Gastroesophageal sphincter (tissue), 4 donors: ENCODE results near the gene AUTS2. TPM values are rescaled to one million over a fixed set of nuclear protein-coding genes. Genes with fewer than 3 reads are reported as not detected.

Experiments
- ATAC-seq: fragments of 150-250 bp; one replicate; pipeline ENCODE4 v1.9.1; 2016; ENCODE audit warnings: mild to moderate bottlenecking, moderate library complexity
- H3K27ac ChIP-seq, 4 donors: fragments of 200-600 bp; sonication (generic) in 3 of 4; 1 replicate in 3 of 4; 2 replicates in 1 of 4; pipeline ENCODE4 v1.5.1; 2016 to 2019
- H3K27me3 ChIP-seq: fragments of 200-600 bp; sonication (generic); one replicate; pipeline ENCODE4 v1.5.1; 2019
- H3K36me3 ChIP-seq, 2 donors: fragments of 200-600 bp; sonication (generic); one replicate each; pipeline ENCODE4 v1.5.1; 2019; ENCODE audit warnings: control low read depth in 1 of 2
- H3K4me1 ChIP-seq, 3 donors: fragments of 200-600 bp; sonication (generic); 1 replicate in 2 of 3; 2 replicates in 1 of 3; pipeline ENCODE4 v1.5.1; 2016 to 2019; ENCODE audit warnings: control low read depth in 2 of 3
- H3K4me3 ChIP-seq, 2 donors: fragments of 200-600 bp; sonication (generic); one replicate each; pipeline ENCODE4 v1.5.1; 2019; ENCODE audit warnings: mild to moderate bottlenecking in 1 of 2, moderate library complexity in 1 of 2
- H3K9me3 ChIP-seq, 3 donors: fragments of 200-600 bp; sonication (generic); one replicate each; pipeline ENCODE4 v1.5.1; 2017 to 2019; ENCODE audit warnings: control low read depth in 2 of 3
- CTCF ChIP-seq, 4 experiments: fragments of 200-600 bp in 2 of 4; fragments of 450-650 bp in 2 of 4; sonication (generic) in 1 of 4; IDR thresholded peaks; one replicate each; pipeline ENCODE4 v1.5.1; 2017 to 2019; ENCODE audit warnings: antibody characterized with exemption in 4 of 4, mild to moderate bottlenecking in 2 of 4, moderate library complexity in 2 of 4
- EP300 ChIP-seq: sonication (generic); formaldehyde crosslinking; IDR thresholded peaks from one replicate; pipeline ENCODE4 v1.6.1; 2017; ENCODE audit warnings: antibody characterized with exemption, mild to moderate bottlenecking
- POLR2A ChIP-seq, 2 donors: fragments of 450-650 bp; IDR thresholded peaks; one replicate each; pipeline ENCODE4 v1.6.1; 2017; ENCODE audit warnings: antibody characterized with exemption in 2 of 2, mild to moderate bottlenecking in 2 of 2, moderate library complexity in 1 of 2
- POLR2AphosphoS5 ChIP-seq: sonication (generic); formaldehyde crosslinking; IDR thresholded peaks from one replicate; pipeline ENCODE4 v1.6.1; 2017; ENCODE audit warnings: antibody characterized with exemption
- WGBS, 2 donors: methylation state at CpG; one replicate each; pipeline ENCODE4 v1.1.5; 2018; ENCODE audit warnings: low coverage in 1 of 2; 5-methylcytosine and 5-hydroxymethylcytosine counted together
- total RNA-seq, 4 donors: library from RNA; depleted of rRNA; stranded (reverse); fragments of >200 nt; gene quantifications; one replicate each; pipeline ENCODE4 v1.1.0, GENCODE V29; 2016

Gene AUTS2
- total RNA-seq, 4 donors from 2014 or later = 12.2 to 48.7 (median 44.1) TPM

- H3K27ac ChIP-seq = no peak overlapping the region
- TF ChIP-seq EP300 (no peak), CTCF (IDR thresholded peaks at IDR 0.05) (no peak), POLR2AphosphoS5 (no peak), POLR2A (IDR thresholded peaks at IDR 0.05) (no peak)
- H3K4me3 ChIP-seq = no peak overlapping the region
- H3K4me1 ChIP-seq = peaks cover 0 to 12% (median 0%) of the 10 kb centered on the region in 3 donors
- no peaks in the 10 kb centered on the region for H3K9me3 ChIP-seq
- H3K27me3 ChIP-seq = no peaks in the 10 kb centered on the region
- WGBS, 2 donors = 92 to 96% methylated on average over 1 to 3 of the region's 5 CpGs
- no peak for ATAC-seq
- H3K36me3 ChIP-seq = no peaks in the 10 kb centered on the region
Observed at GRCh38 chr7:70751895-70752294, 1153.6 kb downstream of the AUTS2 start.

GRCh38 chr7:70752794-70753241 lies 1154.5 kb downstream of the AUTS2 start:
- H3K4me3 ChIP-seq = no peak overlapping the region
- no peak overlapping the region for H3K27ac ChIP-seq
- peaks cover 0 to 12% (median 0%) of the 10 kb centered on the region in 3 donors for H3K4me1 ChIP-seq
- WGBS, 2 donors = 67 to 75% methylated on average over 1 of the region's 1 CpG
- no peak for TF ChIP-seq CTCF (IDR thresholded peaks at IDR 0.05)
- no peak for ATAC-seq
- H3K36me3 ChIP-seq = no peaks in the 10 kb centered on the region
- H3K27me3 ChIP-seq = no peaks in the 10 kb centered on the region
- no peaks in the 10 kb centered on the region for H3K9me3 ChIP-seq

GRCh38 chr7:70756789-70757188 lies 1158.5 kb downstream of the AUTS2 start:
- Histone ChIP-seq H3K27me3 (no peaks in the 10 kb centered on the region), H3K9me3 (no peaks in the 10 kb centered on the region), H3K27ac (no peak overlapping the region), H3K36me3 (no peaks in the 10 kb centered on the region), H3K4me1 (peaks cover 0 to 18% (median 0%) of the 10 kb centered on the region in 3 donors), H3K4me3 (no peak overlapping the region)
- WGBS, 2 donors = 91 to 94% methylated on average over 8 of the region's 8 CpGs
- ATAC-seq = no peak
- no peak for TF ChIP-seq EP300
- no peak for TF ChIP-seq POLR2AphosphoS5
- no peak for TF ChIP-seq POLR2A (IDR thresholded peaks at IDR 0.05)
- TF ChIP-seq CTCF (IDR thresholded peaks at IDR 0.05) = no peak

GRCh38 chr7:70758646-70759045 lies 1160.4 kb downstream of the AUTS2 start:
- Histone ChIP-seq H3K9me3 (no peaks in the 10 kb centered on the region), H3K36me3 (peaks cover 0 to 7% of the 10 kb centered on the region in 2 donors), H3K4me3 (no peak overlapping the region), H3K27ac (no peak overlapping the region), H3K4me1 (peaks cover 0 to 12% (median 0%) of the 10 kb centered on the region in 3 donors), H3K27me3 (no peaks in the 10 kb centered on the region)
- 46 to 64% methylated on average over 5 of the region's 5 CpGs for WGBS, 2 donors
- TF ChIP-seq POLR2A (IDR thresholded peaks at IDR 0.05) (no peak), POLR2AphosphoS5 (no peak), EP300 (no peak), CTCF (IDR thresholded peaks at IDR 0.05) (no peak)
- no peak for ATAC-seq

GRCh38 chr7:70759674-70760073 lies 1161.4 kb downstream of the AUTS2 start:
- Histone ChIP-seq H3K4me1 (peaks cover 0 to 12% (median 0%) of the 10 kb centered on the region in 3 donors), H3K36me3 (peaks cover 0 to 7% of the 10 kb centered on the region in 2 donors), H3K4me3 (no peak overlapping the region), H3K9me3 (no peaks in the 10 kb centered on the region), H3K27me3 (no peaks in the 10 kb centered on the region), H3K27ac (no peak overlapping the region)
- WGBS, 2 donors = 94 to 100% methylated on average over 1 to 6 of the region's 6 CpGs
- no peak for ATAC-seq
- TF ChIP-seq EP300 (no peak), POLR2AphosphoS5 (no peak), CTCF (IDR thresholded peaks at IDR 0.05) (no peak), POLR2A (IDR thresholded peaks at IDR 0.05) (no peak)
